ENCODE measurements around the gene ITPR3.
"Not testable (repeated sequence)": the region's sequence is repeated elsewhere in the genome, so short reads cannot be mapped to it uniquely, and the experiment has no call there.

Gene ITPR3

GRCh38 chr6:33591424-33592032, 29.6 kb upstream of the ITPR3 start:
- DNase-seq (ENCODE audit: low spot score): no peak

GRCh38 chr6:33592280-33592594, 28.9 kb upstream of the ITPR3 start:
- no peak for DNase-seq (ENCODE audit: low spot score)

- no peak for DNase-seq (ENCODE audit: low spot score)
Measured at GRCh38 chr6:33592595-33593413, 28.3 kb upstream of the ITPR3 start.

GRCh38 chr6:33593414-33593727, 27.8 kb upstream of the ITPR3 start:
- DNase-seq (ENCODE audit: low spot score): no peak

- DNase-seq (ENCODE audit: low spot score): peak; percentile 67
Measured at GRCh38 chr6:33595001-33595846, 25.9 kb upstream of the ITPR3 start.

- not testable (repeated sequence) for DNase-seq (ENCODE audit: low spot score)
Measured at GRCh38 chr6:33596894-33597293, 24.2 kb upstream of the ITPR3 start.

- DNase-seq (ENCODE audit: low spot score): no peak
Measured at GRCh38 chr6:33597551-33598322, 23.4 kb upstream of the ITPR3 start.

GRCh38 chr6:33599413-33599938, 21.6 kb upstream of the ITPR3 start:
- no peak for DNase-seq (ENCODE audit: low spot score)

GRCh38 chr6:33600761-33601160, 20.4 kb upstream of the ITPR3 start:
- no peak for DNase-seq (ENCODE audit: low spot score)

GRCh38 chr6:33602180-33602579, 18.9 kb upstream of the ITPR3 start:
- DNase-seq (ENCODE audit: low spot score): no peak

- DNase-seq (ENCODE audit: low spot score): no peak
Measured at GRCh38 chr6:33604941-33605854, 15.9 kb upstream of the ITPR3 start.

- DNase-seq (ENCODE audit: low spot score): no peak
Measured at GRCh38 chr6:33606642-33607041, 14.5 kb upstream of the ITPR3 start.

GRCh38 chr6:33607126-33607783, 13.9 kb upstream of the ITPR3 start:
- DNase-seq (ENCODE audit: low spot score): no peak

- DNase-seq (ENCODE audit: low spot score): no peak
Measured at GRCh38 chr6:33607784-33608161, 13.3 kb upstream of the ITPR3 start.

- no peak for DNase-seq (ENCODE audit: low spot score)
Measured at GRCh38 chr6:33609019-33609418, 12.1 kb upstream of the ITPR3 start.

- peak; percentile 91 for DNase-seq (ENCODE audit: low spot score)
Measured at GRCh38 chr6:33609528-33609927, 11.6 kb upstream of the ITPR3 start.

- no peak for DNase-seq (ENCODE audit: low spot score)
Measured at GRCh38 chr6:33610067-33610466, 11.1 kb upstream of the ITPR3 start.

- no peak for DNase-seq (ENCODE audit: low spot score)
Measured at GRCh38 chr6:33610779-33611732, 10.1 kb upstream of the ITPR3 start.

- DNase-seq (ENCODE audit: low spot score): no peak
Measured at GRCh38 chr6:33613146-33613794, 7.9 kb upstream of the ITPR3 start.
